Activated naive CD8-positive, alpha-beta T cell treated with anti-CD3 and anti-CD28 coated beads, Interleukin-2, amount 50 U/mL, for 24 hours (primary cell): ENCODE data around the gene SEMA5A.

Source experiments
- ATAC-seq: fragments of 150-1000 bp; cut with Tn5 transposase; one replicate; pipeline ENCODE4 v1.10.0; 2021
- DNase-seq: peaks from one replicate; pipeline ENCODE4 v3.0.0; 2021
- H3K27ac Mint-ChIP-seq: one replicate; pipeline ENCODE4 v1.8.0; 2021; ENCODE audit warnings: mild to moderate bottlenecking, mixed read lengths
- H3K27me3 Mint-ChIP-seq: one replicate; pipeline ENCODE4 v1.8.0; 2021; ENCODE audit warnings: mixed read lengths
- H3K36me3 Mint-ChIP-seq: one replicate; pipeline ENCODE4 v1.8.0; 2021; ENCODE audit warnings: low read depth, mixed read lengths
- H3K4me1 Mint-ChIP-seq: one replicate; pipeline ENCODE4 v1.8.0; 2021; ENCODE audit warnings: mixed read lengths
- H3K4me3 Mint-ChIP-seq: one replicate; pipeline ENCODE4 v1.8.0; 2021; ENCODE audit warnings: mild to moderate bottlenecking, moderate library complexity, mixed read lengths
- H3K9me3 Mint-ChIP-seq: one replicate; pipeline ENCODE4 v1.8.0; 2021; ENCODE audit warnings: mixed read lengths

SEMA5A gene

GRCh38 chr5:9165546-9165945 lies 380.3 kb downstream of the SEMA5A start:
- Mint-ChIP-seq H3K27me3 (no peaks in the 10 kb centered on the region), H3K36me3 (no peaks in the 10 kb centered on the region), H3K4me1 (no peaks in the 10 kb centered on the region), H3K9me3 (no peaks in the 10 kb centered on the region), H3K4me3 (no peak overlapping the region), H3K27ac (no peak overlapping the region)
- DNase-seq (no peak), ATAC-seq (no peak)

- Mint-ChIP-seq H3K4me1 (no peaks in the 10 kb centered on the region), H3K36me3 (no peaks in the 10 kb centered on the region), H3K27me3 (no peaks in the 10 kb centered on the region), H3K9me3 (no peaks in the 10 kb centered on the region), H3K4me3 (no peak overlapping the region), H3K27ac (no peak overlapping the region)
- DNase-seq (no peak), ATAC-seq (no peak)
Observed at GRCh38 chr5:9160747-9161146, 385.1 kb downstream of the SEMA5A start.

GRCh38 chr5:9157811-9158210 lies 388.1 kb downstream of the SEMA5A start:
- no peaks in the 10 kb centered on the region for H3K36me3 Mint-ChIP-seq
- H3K27ac Mint-ChIP-seq: no peak overlapping the region
- H3K9me3 Mint-ChIP-seq: no peaks in the 10 kb centered on the region
- DNase-seq (no peak), ATAC-seq (no peak)
- no peaks in the 10 kb centered on the region for H3K27me3 Mint-ChIP-seq
- H3K4me1 Mint-ChIP-seq: no peaks in the 10 kb centered on the region
- H3K4me3 Mint-ChIP-seq: no peak overlapping the region

- no peak overlapping the region for H3K27ac Mint-ChIP-seq
- DNase-seq: no peak
- no peaks in the 10 kb centered on the region for H3K4me1 Mint-ChIP-seq
- no peaks in the 10 kb centered on the region for H3K27me3 Mint-ChIP-seq
- H3K36me3 Mint-ChIP-seq: no peaks in the 10 kb centered on the region
- ATAC-seq: no peak
- no peak overlapping the region for H3K4me3 Mint-ChIP-seq
- H3K9me3 Mint-ChIP-seq: no peaks in the 10 kb centered on the region
Observed at GRCh38 chr5:9157020-9157419, 388.9 kb downstream of the SEMA5A start.

GRCh38 chr5:9156282-9156681 lies 389.6 kb downstream of the SEMA5A start:
- H3K4me3 Mint-ChIP-seq: no peak overlapping the region
- no peak overlapping the region for H3K27ac Mint-ChIP-seq
- H3K4me1 Mint-ChIP-seq: no peaks in the 10 kb centered on the region
- no peaks in the 10 kb centered on the region for H3K27me3 Mint-ChIP-seq
- no peaks in the 10 kb centered on the region for H3K9me3 Mint-ChIP-seq
- DNase-seq (no peak), ATAC-seq (no peak)
- no peaks in the 10 kb centered on the region for H3K36me3 Mint-ChIP-seq

- Mint-ChIP-seq H3K4me3 (no peak overlapping the region), H3K9me3 (no peaks in the 10 kb centered on the region), H3K27me3 (no peaks in the 10 kb centered on the region), H3K4me1 (no peaks in the 10 kb centered on the region), H3K36me3 (no peaks in the 10 kb centered on the region), H3K27ac (no peak overlapping the region)
- ATAC-seq (no peak), DNase-seq (no peak)
Observed at GRCh38 chr5:9151684-9152427, 394.0 kb downstream of the SEMA5A start.

- Mint-ChIP-seq H3K27me3 (no peaks in the 10 kb centered on the region), H3K4me1 (no peaks in the 10 kb centered on the region), H3K36me3 (no peaks in the 10 kb centered on the region), H3K4me3 (no peak overlapping the region), H3K27ac (no peak overlapping the region), H3K9me3 (no peaks in the 10 kb centered on the region)
- ATAC-seq (no peak), DNase-seq (no peak)
Observed at GRCh38 chr5:9149988-9150387, 395.9 kb downstream of the SEMA5A start.

- no peak for DNase-seq
- H3K36me3 Mint-ChIP-seq: no peaks in the 10 kb centered on the region
- H3K27ac Mint-ChIP-seq: no peak overlapping the region
Observed at GRCh38 chr5:9148242-9148641, 397.6 kb downstream of the SEMA5A start.

GRCh38 chr5:9140711-9141110 lies 405.2 kb downstream of the SEMA5A start:
- H3K27ac Mint-ChIP-seq: no peak overlapping the region
- DNase-seq: no peak
- no peaks in the 10 kb centered on the region for H3K27me3 Mint-ChIP-seq
- no peak overlapping the region for H3K4me3 Mint-ChIP-seq
- peaks cover 21% of the 10 kb centered on the region for H3K9me3 Mint-ChIP-seq
- no peak for ATAC-seq
- H3K4me1 Mint-ChIP-seq: no peaks in the 10 kb centered on the region
- no peaks in the 10 kb centered on the region for H3K36me3 Mint-ChIP-seq

More at GRCh38 chr5:9148242-9148641, 397.6 kb downstream of the SEMA5A start:
- Mint-ChIP-seq H3K4me3 (no peak overlapping the region), H3K9me3 (no peaks in the 10 kb centered on the region), H3K27me3 (no peaks in the 10 kb centered on the region), H3K4me1 (no peaks in the 10 kb centered on the region)
- no peak for ATAC-seq

GRCh38 chr5:9140202-9140601 lies 405.7 kb downstream of the SEMA5A start:
- H3K36me3 Mint-ChIP-seq: no peaks in the 10 kb centered on the region
- H3K27me3 Mint-ChIP-seq: no peaks in the 10 kb centered on the region
- DNase-seq (no peak), ATAC-seq (no peak)
- H3K9me3 Mint-ChIP-seq: peaks cover 21% of the 10 kb centered on the region
- no peaks in the 10 kb centered on the region for H3K4me1 Mint-ChIP-seq
- no peak overlapping the region for H3K4me3 Mint-ChIP-seq
- H3K27ac Mint-ChIP-seq: no peak overlapping the region

GRCh38 chr5:9139344-9139743 lies 406.5 kb downstream of the SEMA5A start:
- no peaks in the 10 kb centered on the region for H3K36me3 Mint-ChIP-seq
- H3K27me3 Mint-ChIP-seq: no peaks in the 10 kb centered on the region
- no peak overlapping the region for H3K4me3 Mint-ChIP-seq
- DNase-seq: no peak
- H3K27ac Mint-ChIP-seq: no peak overlapping the region
- no peak for ATAC-seq
- H3K9me3 Mint-ChIP-seq: peaks cover 21% of the 10 kb centered on the region
- H3K4me1 Mint-ChIP-seq: no peaks in the 10 kb centered on the region

GRCh38 chr5:9128136-9128535 lies 417.7 kb downstream of the SEMA5A start:
- H3K4me3 Mint-ChIP-seq: no peak overlapping the region

GRCh38 chr5:9126490-9126889 lies 419.4 kb downstream of the SEMA5A start:
- Mint-ChIP-seq H3K4me1 (no peaks in the 10 kb centered on the region), H3K27ac (no peak overlapping the region), H3K36me3 (no peaks in the 10 kb centered on the region), H3K4me3 (no peak overlapping the region), H3K27me3 (no peaks in the 10 kb centered on the region), H3K9me3 (peaks cover 8% of the 10 kb centered on the region)
- ATAC-seq: no peak
- DNase-seq: no peak

More at GRCh38 chr5:9128136-9128535, 417.7 kb downstream of the SEMA5A start:
- no peak for DNase-seq
- no peaks in the 10 kb centered on the region for H3K27me3 Mint-ChIP-seq
- no peak overlapping the region for H3K27ac Mint-ChIP-seq
- ATAC-seq: no peak
- no peaks in the 10 kb centered on the region for H3K36me3 Mint-ChIP-seq
- H3K4me1 Mint-ChIP-seq: no peaks in the 10 kb centered on the region
- H3K9me3 Mint-ChIP-seq: peaks cover 8% of the 10 kb centered on the region

GRCh38 chr5:9125852-9126251 lies 420.0 kb downstream of the SEMA5A start:
- no peak overlapping the region for H3K4me3 Mint-ChIP-seq
- no peak overlapping the region for H3K27ac Mint-ChIP-seq
- H3K9me3 Mint-ChIP-seq: peaks cover 8% of the 10 kb centered on the region
- H3K27me3 Mint-ChIP-seq: no peaks in the 10 kb centered on the region
- ATAC-seq (no peak), DNase-seq (no peak)
- H3K36me3 Mint-ChIP-seq: no peaks in the 10 kb centered on the region
- no peaks in the 10 kb centered on the region for H3K4me1 Mint-ChIP-seq

- Mint-ChIP-seq H3K27ac (no peak overlapping the region), H3K36me3 (no peaks in the 10 kb centered on the region), H3K27me3 (no peaks in the 10 kb centered on the region), H3K4me1 (no peaks in the 10 kb centered on the region), H3K9me3 (peaks cover 8% of the 10 kb centered on the region), H3K4me3 (no peak overlapping the region)
- ATAC-seq (no peak), DNase-seq (no peak)
Observed at GRCh38 chr5:9124838-9125237, 421.0 kb downstream of the SEMA5A start.

GRCh38 chr5:9124071-9124470 lies 421.8 kb downstream of the SEMA5A start:
- H3K27me3 Mint-ChIP-seq: no peaks in the 10 kb centered on the region
- DNase-seq (no peak), ATAC-seq (no peak)
- H3K36me3 Mint-ChIP-seq: no peaks in the 10 kb centered on the region
- H3K4me3 Mint-ChIP-seq: no peak overlapping the region
- no peak overlapping the region for H3K27ac Mint-ChIP-seq
- no peaks in the 10 kb centered on the region for H3K4me1 Mint-ChIP-seq
- peaks cover 8% of the 10 kb centered on the region for H3K9me3 Mint-ChIP-seq
